Measurements from ENCODE around the gene ZNF652.

GRCh38 chr17:49333804-49334203 is 28.2 kb downstream of the ZNF652 start:
- no peak for TF ChIP-seq CTCF (IDR thresholded peaks at IDR 0.05; ENCODE audit: low read depth, low read length, poor library complexity, severe bottlenecking)
- TF ChIP-seq EZH2phosphoT487 (IDR thresholded peaks at IDR 0.05; ENCODE audit: borderline replicate concordance, low read length): no peak
